Measurements from ENCODE around the gene PTGR2.
"Not testable (repeated sequence)": the region's sequence is repeated elsewhere in the genome, so short reads cannot be mapped to it uniquely, and the experiment has no call there.

Gene PTGR2

DNA sequence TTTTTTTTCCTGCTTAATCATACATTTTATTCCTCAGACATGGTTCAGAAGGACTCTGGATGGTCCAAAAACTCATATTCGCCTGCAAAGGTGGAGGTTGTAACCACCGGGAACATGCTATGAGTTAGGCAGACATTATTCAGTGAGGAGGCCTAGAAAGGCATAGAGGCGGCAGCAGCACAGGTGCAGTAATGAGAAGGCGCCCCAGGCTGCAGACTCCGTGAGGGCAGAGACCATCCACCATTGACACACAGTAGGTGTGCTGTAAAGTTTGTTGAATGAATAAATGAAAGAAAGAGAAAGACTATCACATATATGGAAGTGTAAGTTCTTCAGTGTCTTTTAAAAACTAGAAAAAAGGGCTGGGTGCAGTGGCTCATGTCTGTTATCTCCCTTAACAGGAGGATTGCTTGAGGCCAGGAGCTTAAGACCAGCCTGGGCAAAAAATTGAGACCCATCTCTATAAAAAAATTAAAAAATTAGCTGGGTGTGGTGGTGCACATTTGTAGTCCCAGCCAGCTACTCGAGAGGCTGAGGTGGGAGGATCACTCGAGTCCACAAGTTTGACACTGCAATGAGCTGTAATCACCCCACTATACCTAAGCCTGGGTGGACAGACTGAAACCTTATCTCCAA lies 34.5 kb upstream of the PTGR2 start:
- no peak overlapping the region for H3K4me3 ChIP-seq (ENCODE audit: insufficient read depth, low read depth, low read length, poor library complexity, severe bottlenecking)
- no peak for DNase-seq
- H3K4me1 ChIP-seq (ENCODE audit: control insufficient read depth, insufficient read depth, low read length, poor library complexity, severe bottlenecking), result no peaks in the 10 kb centered on the region
- no peak overlapping the region for H3K27ac ChIP-seq (ENCODE audit: insufficient read depth, low read length, poor library complexity, severe bottlenecking)
- H3K27me3 ChIP-seq (replicated peaks; ENCODE audit: control insufficient read depth, insufficient read depth, low read length, poor library complexity, severe bottlenecking), result no peaks in the 10 kb centered on the region
- no peaks in the 10 kb centered on the region for H3K36me3 ChIP-seq (ENCODE audit: control insufficient read depth, insufficient read depth, low read length)
- H3K9me3 ChIP-seq (ENCODE audit: control insufficient read depth, low read length), result no peaks in the 10 kb centered on the region

DNA sequence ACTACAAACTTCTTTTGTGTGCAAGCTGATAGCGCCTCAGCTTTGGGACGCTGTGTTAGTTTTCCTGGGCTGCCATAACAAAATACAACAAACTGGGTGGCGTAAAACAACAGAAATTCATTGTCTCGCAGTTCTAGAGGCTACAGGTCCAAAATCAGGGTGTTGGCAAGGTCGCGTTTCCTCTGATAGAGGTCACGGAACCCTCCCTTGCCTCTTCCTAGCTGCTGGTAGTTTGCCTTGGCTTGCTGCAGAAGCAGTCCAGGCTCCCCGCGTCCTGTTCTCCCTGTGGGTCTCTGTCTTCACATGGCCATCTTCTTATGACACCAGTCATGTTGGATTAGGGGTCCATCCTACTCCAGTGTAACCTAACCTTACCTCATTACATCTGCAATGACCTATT lies 32.8 kb upstream of the PTGR2 start:
- Histone ChIP-seq H3K4me1 (ENCODE audit: control insufficient read depth, insufficient read depth, low read length, poor library complexity, severe bottlenecking) (no peaks in the 10 kb centered on the region), H3K27me3 (replicated peaks; ENCODE audit: control insufficient read depth, insufficient read depth, low read length, poor library complexity, severe bottlenecking) (no peaks in the 10 kb centered on the region), H3K4me3 (ENCODE audit: insufficient read depth, low read depth, low read length, poor library complexity, severe bottlenecking) (no peak overlapping the region), H3K9me3 (ENCODE audit: control insufficient read depth, low read length) (no peaks in the 10 kb centered on the region), H3K36me3 (ENCODE audit: control insufficient read depth, insufficient read depth, low read length) (no peaks in the 10 kb centered on the region), H3K27ac (ENCODE audit: insufficient read depth, low read length, poor library complexity, severe bottlenecking) (no peak overlapping the region)
- no peak for DNase-seq

- no peaks in the 10 kb centered on the region for H3K4me1 ChIP-seq (ENCODE audit: control insufficient read depth, insufficient read depth, low read length, poor library complexity, severe bottlenecking)
- H3K36me3 ChIP-seq (ENCODE audit: control insufficient read depth, insufficient read depth, low read length), result no peaks in the 10 kb centered on the region
- H3K27me3 ChIP-seq (replicated peaks; ENCODE audit: control insufficient read depth, insufficient read depth, low read length, poor library complexity, severe bottlenecking), result no peaks in the 10 kb centered on the region
- H3K27ac ChIP-seq (ENCODE audit: insufficient read depth, low read length, poor library complexity, severe bottlenecking), result no peak overlapping the region
- no peak overlapping the region for H3K4me3 ChIP-seq (ENCODE audit: insufficient read depth, low read depth, low read length, poor library complexity, severe bottlenecking)
- no peaks in the 10 kb centered on the region for H3K9me3 ChIP-seq (ENCODE audit: control insufficient read depth, low read length)
- no peak for DNase-seq
Measured at GRCh38 chr14:73820631-73821030, 31.0 kb upstream of the PTGR2 start.

- Histone ChIP-seq H3K4me1 (ENCODE audit: control insufficient read depth, insufficient read depth, low read length, poor library complexity, severe bottlenecking) (no peaks in the 10 kb centered on the region), H3K27ac (ENCODE audit: insufficient read depth, low read length, poor library complexity, severe bottlenecking) (no peak overlapping the region), H3K27me3 (replicated peaks; ENCODE audit: control insufficient read depth, insufficient read depth, low read length, poor library complexity, severe bottlenecking) (no peaks in the 10 kb centered on the region), H3K36me3 (ENCODE audit: control insufficient read depth, insufficient read depth, low read length) (no peaks in the 10 kb centered on the region), H3K4me3 (ENCODE audit: insufficient read depth, low read depth, low read length, poor library complexity, severe bottlenecking) (no peak overlapping the region), H3K9me3 (ENCODE audit: control insufficient read depth, low read length) (no peaks in the 10 kb centered on the region)
- DNase-seq, result no peak
Measured at GRCh38 chr14:73823339-73823885, 28.2 kb upstream of the PTGR2 start.

- no peak for DNase-seq
- Histone ChIP-seq H3K4me1 (ENCODE audit: control insufficient read depth, insufficient read depth, low read length, poor library complexity, severe bottlenecking) (no peaks in the 10 kb centered on the region), H3K27me3 (replicated peaks; ENCODE audit: control insufficient read depth, insufficient read depth, low read length, poor library complexity, severe bottlenecking) (no peaks in the 10 kb centered on the region), H3K9me3 (ENCODE audit: control insufficient read depth, low read length) (no peaks in the 10 kb centered on the region), H3K4me3 (ENCODE audit: insufficient read depth, low read depth, low read length, poor library complexity, severe bottlenecking) (no peak overlapping the region), H3K27ac (ENCODE audit: insufficient read depth, low read length, poor library complexity, severe bottlenecking) (no peak overlapping the region), H3K36me3 (ENCODE audit: control insufficient read depth, insufficient read depth, low read length) (no peaks in the 10 kb centered on the region)
Measured at GRCh38 chr14:73824127-73824526, 27.5 kb upstream of the PTGR2 start.

DNA sequence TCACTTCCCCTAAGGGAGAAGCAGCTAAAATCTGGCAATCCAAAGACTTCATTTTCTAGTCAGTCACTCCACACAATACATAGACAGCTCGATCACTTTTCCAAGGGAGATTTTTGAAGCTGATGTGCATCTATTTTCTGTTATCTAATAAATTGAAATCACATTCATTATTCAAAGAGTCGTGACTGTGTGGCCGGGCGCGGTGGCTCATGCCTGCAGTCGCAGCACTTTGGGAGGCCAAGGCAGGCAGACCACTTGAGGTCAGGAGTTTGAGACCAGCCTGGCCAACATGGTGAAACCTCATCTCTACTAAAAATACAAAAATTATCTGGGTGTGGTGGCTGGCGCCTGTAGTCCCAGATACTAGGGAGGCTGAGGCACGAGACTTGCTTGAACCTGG lies 27.1 kb upstream of the PTGR2 start:
- Histone ChIP-seq H3K27ac (ENCODE audit: insufficient read depth, low read length, poor library complexity, severe bottlenecking) (no peak overlapping the region), H3K4me3 (ENCODE audit: insufficient read depth, low read depth, low read length, poor library complexity, severe bottlenecking) (no peak overlapping the region), H3K27me3 (replicated peaks; ENCODE audit: control insufficient read depth, insufficient read depth, low read length, poor library complexity, severe bottlenecking) (no peaks in the 10 kb centered on the region), H3K9me3 (ENCODE audit: control insufficient read depth, low read length) (no peaks in the 10 kb centered on the region), H3K4me1 (ENCODE audit: control insufficient read depth, insufficient read depth, low read length, poor library complexity, severe bottlenecking) (no peaks in the 10 kb centered on the region), H3K36me3 (ENCODE audit: control insufficient read depth, insufficient read depth, low read length) (no peaks in the 10 kb centered on the region)
- no peak for DNase-seq

- H3K27ac ChIP-seq (ENCODE audit: insufficient read depth, low read length, poor library complexity, severe bottlenecking), result no peak overlapping the region
- H3K4me1 ChIP-seq (ENCODE audit: control insufficient read depth, insufficient read depth, low read length, poor library complexity, severe bottlenecking), result no peaks in the 10 kb centered on the region
- peak; percentile 52 to 68 (median 59) for DNase-seq
- H3K27me3 ChIP-seq (replicated peaks; ENCODE audit: control insufficient read depth, insufficient read depth, low read length, poor library complexity, severe bottlenecking), result no peaks in the 10 kb centered on the region
- no peaks in the 10 kb centered on the region for H3K9me3 ChIP-seq (ENCODE audit: control insufficient read depth, low read length)
- H3K36me3 ChIP-seq (ENCODE audit: control insufficient read depth, insufficient read depth, low read length), result no peaks in the 10 kb centered on the region
- H3K4me3 ChIP-seq (ENCODE audit: insufficient read depth, low read depth, low read length, poor library complexity, severe bottlenecking), result no peak overlapping the region
Measured at GRCh38 chr14:73825551-73826188, 26.0 kb upstream of the PTGR2 start.

- not testable (repeated sequence) for H3K27me3 ChIP-seq (replicated peaks; ENCODE audit: control insufficient read depth, insufficient read depth, low read length, poor library complexity, severe bottlenecking); H3K9me3 ChIP-seq (ENCODE audit: control insufficient read depth, low read length); H3K27ac ChIP-seq (ENCODE audit: insufficient read depth, low read length, poor library complexity, severe bottlenecking); H3K4me3 ChIP-seq (ENCODE audit: insufficient read depth, low read depth, low read length, poor library complexity, severe bottlenecking); H3K36me3 ChIP-seq (ENCODE audit: control insufficient read depth, insufficient read depth, low read length); H3K4me1 ChIP-seq (ENCODE audit: control insufficient read depth, insufficient read depth, low read length, poor library complexity, severe bottlenecking); DNase-seq
Measured at GRCh38 chr14:73827190-73827589, 24.4 kb upstream of the PTGR2 start.

DNA sequence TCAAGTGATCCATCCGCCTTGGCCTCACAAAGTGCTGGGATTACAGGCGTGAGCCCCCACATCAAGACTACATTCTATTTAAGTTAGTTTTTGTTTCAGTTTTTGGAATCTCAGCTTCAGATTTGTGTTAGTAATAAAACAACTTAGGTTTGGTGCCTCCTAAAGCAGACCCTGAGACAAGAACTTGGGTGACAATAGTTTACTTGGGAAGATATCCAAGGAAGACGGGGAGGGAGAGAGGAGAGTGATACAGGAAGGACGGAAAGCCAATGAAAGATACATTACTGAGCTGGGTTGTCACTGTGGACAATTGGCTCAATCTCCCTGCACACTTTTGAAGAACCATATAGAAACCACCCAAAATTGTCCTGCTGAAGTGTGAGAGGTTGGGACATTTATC lies 22.6 kb upstream of the PTGR2 start:
- Histone ChIP-seq H3K4me1 (ENCODE audit: control insufficient read depth, insufficient read depth, low read length, poor library complexity, severe bottlenecking) (no peaks in the 10 kb centered on the region), H3K4me3 (ENCODE audit: insufficient read depth, low read depth, low read length, poor library complexity, severe bottlenecking) (no peak overlapping the region), H3K27me3 (replicated peaks; ENCODE audit: control insufficient read depth, insufficient read depth, low read length, poor library complexity, severe bottlenecking) (no peaks in the 10 kb centered on the region), H3K9me3 (ENCODE audit: control insufficient read depth, low read length) (no peaks in the 10 kb centered on the region), H3K36me3 (ENCODE audit: control insufficient read depth, insufficient read depth, low read length) (no peaks in the 10 kb centered on the region), H3K27ac (ENCODE audit: insufficient read depth, low read length, poor library complexity, severe bottlenecking) (no peak overlapping the region)
- no peak for DNase-seq

- Histone ChIP-seq H3K4me1 (ENCODE audit: control insufficient read depth, insufficient read depth, low read length, poor library complexity, severe bottlenecking) (no peaks in the 10 kb centered on the region), H3K4me3 (ENCODE audit: insufficient read depth, low read depth, low read length, poor library complexity, severe bottlenecking) (no peak overlapping the region), H3K27ac (ENCODE audit: insufficient read depth, low read length, poor library complexity, severe bottlenecking) (no peak overlapping the region), H3K27me3 (replicated peaks; ENCODE audit: control insufficient read depth, insufficient read depth, low read length, poor library complexity, severe bottlenecking) (no peaks in the 10 kb centered on the region), H3K9me3 (ENCODE audit: control insufficient read depth, low read length) (no peaks in the 10 kb centered on the region), H3K36me3 (ENCODE audit: control insufficient read depth, insufficient read depth, low read length) (no peaks in the 10 kb centered on the region)
- peak in 1 of 3 donors; percentile 5 for DNase-seq
Measured at GRCh38 chr14:73829526-73830431, 21.9 kb upstream of the PTGR2 start.
